ENCODE results near the gene HUNK.

GRCh38 chr21:31898933-31899630 lies 26.3 kb downstream of the HUNK start:
- TF ChIP-seq CTCF (conservative IDR thresholded peaks at IDR 0.05; ENCODE audit: low read depth, low read length) (no peak), EZH2 (IDR thresholded peaks at IDR 0.05; ENCODE audit: borderline replicate concordance, low read depth, low read length, poor library complexity, severe bottlenecking) (no peak)
